Natural killer cell (primary cell): ENCODE data around the gene TXNRD3. TPM values are rescaled to one million over a fixed set of nuclear protein-coding genes. Genes with fewer than 3 reads are reported as not detected.

Experiments
- ATAC-seq, 3 donors: fragments of 150-1000 bp in 2 of 3; fragments of 200-7000 bp in 1 of 3; cut with Tn5 transposase; 1 replicate in 1 of 3; 2 replicates in 2 of 3; pipeline ENCODE4 v1.10.0; 2021; ENCODE audit warnings: mild to moderate bottlenecking in 2 of 3, moderate library complexity in 2 of 3
- DNase-seq, 2 donors: peaks; one replicate each; pipeline versions ENCODE4 v3.0.0 to v3.0.0-alpha.2; 2013 to 2021; ENCODE audit warnings: mixed read lengths in 1 of 2
- H3K27ac ChIP-seq: one replicate; pipeline ENCODE4 v1.5.1; 2013; ENCODE audit warnings: mild to moderate bottlenecking, low read length
- H3K27me3 ChIP-seq: one replicate; pipeline ENCODE4 v1.6.1; 2013; ENCODE audit warnings: low read length; ENCODE audit not compliant: control insufficient read depth, insufficient read depth
- H3K36me3 ChIP-seq: one replicate; pipeline ENCODE4 v1.6.1; 2013; ENCODE audit warnings: low read length; ENCODE audit not compliant: control insufficient read depth, insufficient read depth
- H3K4me1 ChIP-seq: one replicate; pipeline ENCODE4 v1.6.1; 2013; ENCODE audit warnings: low read length; ENCODE audit not compliant: control insufficient read depth, insufficient read depth
- H3K4me3 ChIP-seq: one replicate; pipeline ENCODE4 v1.5.1; 2013; ENCODE audit warnings: low read length
- H3K9me3 ChIP-seq: one replicate; pipeline ENCODE4 v1.6.1; 2013; ENCODE audit warnings: low read length; ENCODE audit not compliant: control insufficient read depth, insufficient read depth
- H3K27ac Mint-ChIP-seq, 2 donors: one replicate each; pipeline ENCODE4 v1.8.0; 2022; ENCODE audit warnings: mild to moderate bottlenecking in 2 of 2, mixed read lengths in 2 of 2, moderate library complexity in 1 of 2
- H3K27me3 Mint-ChIP-seq, 2 donors: one replicate each; pipeline ENCODE4 v1.8.0; 2022; ENCODE audit warnings: low read depth in 2 of 2, mixed read lengths in 2 of 2
- H3K36me3 Mint-ChIP-seq: one replicate; pipeline ENCODE4 v1.8.0; 2022; ENCODE audit warnings: mixed read lengths
- H3K4me1 Mint-ChIP-seq, 2 donors: one replicate each; pipeline ENCODE4 v1.8.0; 2022; ENCODE audit warnings: mixed read lengths in 2 of 2
- H3K4me3 Mint-ChIP-seq: one replicate; pipeline ENCODE4 v1.8.0; 2022; ENCODE audit warnings: mild to moderate bottlenecking, moderate library complexity, mixed read lengths
- H3K9me3 Mint-ChIP-seq, 2 donors: one replicate each; pipeline ENCODE4 v1.8.0; 2022; ENCODE audit warnings: mixed read lengths in 2 of 2
- WGBS: methylation state at CpG from one replicate; pipeline ENCODE4 v1.1.7; 2013; ENCODE audit warnings: missing lambda C conversion rate; ENCODE audit not compliant: insufficient coverage; 5-methylcytosine and 5-hydroxymethylcytosine counted together
- intact Hi-C: fragments of 100-400 bp; cut with micrococcal nuclease; formaldehyde crosslinking; loops from one replicate; pipeline ENCODE4 v1.14.2; 2022
- total RNA-seq, 4 donors: library from RNA; stranded (reverse); fragments of 120-200 nt in 1 of 4; gene quantifications; one replicate each; pipeline versions ENCODE4 v1.2.3 to v1.2.4, GENCODE V29; 2013 to 2022
- TF ChIP-seq, protein P1 (sequence below): fragments of 200-600 bp; IDR thresholded peaks from one replicate; pipeline ENCODE4 v1.8.0; 2022; ENCODE audit warnings: antibody characterized with exemption

Gene TXNRD3
- total RNA-seq, 3 donors from 2014 or later (not counting 1 experiment from before 2014, with no cell fraction given): 0.77 to 1.1 (median 0.80) TPM

DNA sequence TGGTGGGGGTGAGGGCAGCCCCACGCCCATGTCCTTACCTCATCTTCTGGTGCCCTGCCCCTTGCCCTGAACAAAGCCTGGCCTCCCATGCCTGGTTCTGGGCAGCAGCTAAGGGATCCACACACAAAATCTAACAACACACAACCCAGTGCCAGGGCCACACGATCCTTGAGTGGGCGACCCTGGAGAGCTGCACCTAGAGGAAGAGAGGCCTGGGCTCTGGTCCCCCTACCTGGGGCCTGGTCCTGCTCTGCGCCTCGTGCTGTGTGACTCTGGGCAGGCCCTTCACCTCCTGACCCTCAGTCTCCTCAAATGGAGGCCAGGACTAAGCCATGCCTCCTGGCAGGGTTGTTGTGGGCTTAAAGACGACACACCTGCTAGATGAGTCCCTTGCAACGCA, 76.2 kb downstream of the TXNRD3 start:
- no peak overlapping the region for H3K27ac Mint-ChIP-seq
- 88% methylated on average over 7 of the region's 7 CpGs for WGBS
- DNase-seq (no peak), ATAC-seq (no peak)
- Histone ChIP-seq H3K27me3 (no peaks in the 10 kb centered on the region), H3K4me3 (no peak overlapping the region), H3K9me3 (no peaks in the 10 kb centered on the region), H3K27ac (no peak overlapping the region), H3K4me1 (no peaks in the 10 kb centered on the region), H3K36me3 (no peaks in the 10 kb centered on the region)
- H3K27me3 Mint-ChIP-seq: peaks cover 11 to 20% of the 10 kb centered on the region in 2 donors
- TF ChIP-seq, protein P1, sequence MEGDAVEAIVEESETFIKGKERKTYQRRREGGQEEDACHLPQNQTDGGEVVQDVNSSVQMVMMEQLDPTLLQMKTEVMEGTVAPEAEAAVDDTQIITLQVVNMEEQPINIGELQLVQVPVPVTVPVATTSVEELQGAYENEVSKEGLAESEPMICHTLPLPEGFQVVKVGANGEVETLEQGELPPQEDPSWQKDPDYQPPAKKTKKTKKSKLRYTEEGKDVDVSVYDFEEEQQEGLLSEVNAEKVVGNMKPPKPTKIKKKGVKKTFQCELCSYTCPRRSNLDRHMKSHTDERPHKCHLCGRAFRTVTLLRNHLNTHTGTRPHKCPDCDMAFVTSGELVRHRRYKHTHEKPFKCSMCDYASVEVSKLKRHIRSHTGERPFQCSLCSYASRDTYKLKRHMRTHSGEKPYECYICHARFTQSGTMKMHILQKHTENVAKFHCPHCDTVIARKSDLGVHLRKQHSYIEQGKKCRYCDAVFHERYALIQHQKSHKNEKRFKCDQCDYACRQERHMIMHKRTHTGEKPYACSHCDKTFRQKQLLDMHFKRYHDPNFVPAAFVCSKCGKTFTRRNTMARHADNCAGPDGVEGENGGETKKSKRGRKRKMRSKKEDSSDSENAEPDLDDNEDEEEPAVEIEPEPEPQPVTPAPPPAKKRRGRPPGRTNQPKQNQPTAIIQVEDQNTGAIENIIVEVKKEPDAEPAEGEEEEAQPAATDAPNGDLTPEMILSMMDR: no peak
- intact Hi-C loops: no loop called here
- H3K4me1 Mint-ChIP-seq: no peaks in the 10 kb centered on the region
- H3K9me3 Mint-ChIP-seq: no peaks in the 10 kb centered on the region
- H3K4me3 Mint-ChIP-seq: no peak overlapping the region
- no peaks in the 10 kb centered on the region for H3K36me3 Mint-ChIP-seq

DNA sequence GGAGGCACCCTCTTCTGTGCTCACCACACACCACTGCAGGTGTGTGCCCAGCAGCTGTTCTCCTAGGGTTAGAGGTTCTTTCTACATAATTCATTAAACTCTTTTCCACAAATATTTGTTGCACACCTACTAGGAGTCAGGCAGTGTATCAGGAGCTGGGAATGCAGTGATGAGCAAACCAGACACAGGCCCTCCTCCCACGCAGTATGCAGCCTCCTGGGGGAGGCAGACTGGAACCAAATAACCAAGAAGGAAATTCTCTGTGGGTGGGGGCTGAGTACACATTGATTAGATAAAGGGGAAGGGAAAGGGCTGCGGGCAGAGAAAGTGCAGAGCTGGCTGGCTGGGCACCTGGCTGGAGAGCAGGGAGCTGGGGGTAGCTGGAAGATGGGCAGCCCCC, 77.7 kb downstream of the TXNRD3 start:
- DNase-seq (no peak), ATAC-seq (no peak)
- Histone ChIP-seq H3K9me3 (no peaks in the 10 kb centered on the region), H3K4me3 (no peak overlapping the region), H3K27ac (no peak overlapping the region), H3K27me3 (no peaks in the 10 kb centered on the region), H3K4me1 (no peaks in the 10 kb centered on the region), H3K36me3 (no peaks in the 10 kb centered on the region)
- no peaks in the 10 kb centered on the region for H3K9me3 Mint-ChIP-seq
- 96% methylated on average over 2 of the region's 2 CpGs for WGBS
- TF ChIP-seq, protein P1: no peak
- H3K4me3 Mint-ChIP-seq: no peak overlapping the region
- H3K4me1 Mint-ChIP-seq: no peaks in the 10 kb centered on the region
- H3K36me3 Mint-ChIP-seq: no peaks in the 10 kb centered on the region
- peaks cover 17 to 31% of the 10 kb centered on the region in 2 donors for H3K27me3 Mint-ChIP-seq
- intact Hi-C loops: no loop called here
- H3K27ac Mint-ChIP-seq: no peak overlapping the region

DNA sequence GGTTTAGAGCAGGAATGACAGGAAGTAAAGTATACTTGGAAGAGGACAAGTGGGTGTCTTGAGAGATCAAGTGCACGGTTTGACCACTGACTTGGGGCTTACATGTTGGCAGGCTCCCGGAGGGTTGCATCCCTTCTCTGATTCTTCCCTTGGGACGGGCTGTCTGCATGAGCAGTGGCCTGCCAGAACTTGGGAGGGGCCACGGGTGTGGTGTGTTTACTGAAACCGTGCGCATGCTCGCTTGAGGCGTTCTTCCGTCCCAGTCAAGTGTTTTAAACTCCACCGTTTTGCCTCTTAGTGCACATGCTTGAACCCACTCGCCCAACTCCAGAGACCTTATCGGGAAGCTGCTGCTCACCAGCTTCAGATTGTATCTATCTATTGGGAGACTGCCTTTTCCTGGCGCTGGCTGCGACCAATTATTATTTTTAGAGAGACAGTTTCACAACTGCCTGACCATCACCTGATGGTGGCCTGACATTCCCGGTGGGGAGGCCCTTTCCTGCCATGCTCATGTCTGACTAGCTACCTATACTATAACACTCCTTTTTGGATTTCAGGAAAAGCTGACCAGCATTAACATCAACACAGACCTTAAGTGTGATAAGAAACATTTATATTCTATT, 81.3 kb downstream of the TXNRD3 start:
- Histone ChIP-seq H3K36me3 (no peaks in the 10 kb centered on the region), H3K27ac (no peak overlapping the region), H3K27me3 (no peaks in the 10 kb centered on the region), H3K9me3 (no peaks in the 10 kb centered on the region), H3K4me1 (no peaks in the 10 kb centered on the region), H3K4me3 (no peak overlapping the region)
- intact Hi-C loops: no loop called here
- Mint-ChIP-seq H3K27me3 (peaks cover 6 to 17% of the 10 kb centered on the region in 2 donors), H3K9me3 (no peaks in the 10 kb centered on the region), H3K4me1 (no peaks in the 10 kb centered on the region), H3K36me3 (no peaks in the 10 kb centered on the region), H3K27ac (no peak overlapping the region), H3K4me3 (no peak overlapping the region)
- 91% methylated on average over 15 of the region's 15 CpGs for WGBS
- DNase-seq (no peak), ATAC-seq (no peak)
- TF ChIP-seq, protein P1: no peak

DNA sequence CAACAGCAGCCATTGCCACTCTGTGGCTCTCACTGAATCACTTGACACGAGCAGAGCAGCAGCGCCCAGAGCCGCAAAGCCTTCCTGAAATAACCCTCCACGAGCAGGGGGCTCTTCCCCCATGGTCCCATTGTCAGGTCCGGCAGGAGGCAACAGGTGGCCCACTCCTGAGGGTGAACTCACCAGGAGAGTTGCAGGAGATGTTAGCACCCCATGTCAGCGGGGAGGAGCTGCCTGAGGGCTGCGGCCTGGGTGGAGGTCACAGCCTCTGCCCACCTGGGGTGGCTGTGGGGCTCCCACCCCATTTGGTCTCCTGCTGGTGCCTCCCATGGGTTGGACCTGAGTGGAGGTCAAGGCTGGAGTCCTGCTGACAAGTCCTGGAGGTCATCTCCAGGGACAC, 83.8 kb downstream of the TXNRD3 start:
- H3K27me3 ChIP-seq: no peaks in the 10 kb centered on the region
- H3K4me1 Mint-ChIP-seq: no peaks in the 10 kb centered on the region
- peaks cover 6 to 19% of the 10 kb centered on the region in 2 donors for H3K27me3 Mint-ChIP-seq
- no peaks in the 10 kb centered on the region for H3K36me3 ChIP-seq
- H3K27ac ChIP-seq: no peak overlapping the region
- no peak overlapping the region for H3K4me3 ChIP-seq
- no peaks in the 10 kb centered on the region for H3K4me1 ChIP-seq
- no peak overlapping the region for H3K27ac Mint-ChIP-seq
- ATAC-seq (no peak), DNase-seq (no peak)
- H3K36me3 Mint-ChIP-seq: no peaks in the 10 kb centered on the region
- H3K9me3 ChIP-seq: no peaks in the 10 kb centered on the region
- intact Hi-C loops: no loop called here
- no peak overlapping the region for H3K4me3 Mint-ChIP-seq
- H3K9me3 Mint-ChIP-seq: no peaks in the 10 kb centered on the region
- 86% methylated on average over 7 of the region's 7 CpGs for WGBS
- TF ChIP-seq, protein P1: no peak
